NB4 (cell line): Measurements from ENCODE around the gene ASAP3.

ENCODE experiments used
- MYC ChIP-seq: IDR thresholded peaks from 2 replicates; pipeline ENCODE4 v1.6.1; 2011; ENCODE audit warnings: low read depth, low read length
- POLR2A ChIP-seq: IDR thresholded peaks from 2 replicates; pipeline ENCODE4 v1.6.1; 2011; ENCODE audit warnings: mild to moderate bottlenecking; ENCODE audit not compliant: insufficient read length; ENCODE audit errors: extremely low read depth
- TF ChIP-seq, protein P1 (sequence below): IDR thresholded peaks from one replicate; pipeline ENCODE4 v1.5.1; 2012; ENCODE audit warnings: low read depth, low read length
- TF ChIP-seq, protein P2 (sequence below): IDR thresholded peaks from 2 replicates; pipeline ENCODE4 v1.6.1; 2011; ENCODE audit warnings: low read depth, low read length

DNA sequence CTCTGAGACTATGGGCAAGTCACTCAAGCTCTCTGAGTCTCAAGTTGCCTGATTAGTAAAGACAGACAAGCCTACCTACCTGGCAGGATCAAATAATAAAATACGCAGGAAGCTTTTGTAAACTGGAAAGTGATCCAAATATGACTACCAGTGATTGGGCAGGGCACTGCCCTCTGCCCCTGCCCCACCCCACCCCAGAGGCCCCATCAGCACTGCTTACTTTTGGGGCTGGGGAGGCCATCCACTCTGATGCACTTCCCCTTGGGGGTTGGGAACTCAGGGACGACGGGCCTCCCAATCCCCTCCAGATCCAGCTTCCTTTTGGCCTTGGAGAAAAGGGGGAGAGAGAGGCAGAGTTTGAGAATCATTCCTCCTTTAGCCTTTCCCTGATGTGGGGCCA is 40.2 kb upstream of the ASAP3 start:
- TF ChIP-seq POLR2A, result no peak
- TF ChIP-seq, protein P1, sequence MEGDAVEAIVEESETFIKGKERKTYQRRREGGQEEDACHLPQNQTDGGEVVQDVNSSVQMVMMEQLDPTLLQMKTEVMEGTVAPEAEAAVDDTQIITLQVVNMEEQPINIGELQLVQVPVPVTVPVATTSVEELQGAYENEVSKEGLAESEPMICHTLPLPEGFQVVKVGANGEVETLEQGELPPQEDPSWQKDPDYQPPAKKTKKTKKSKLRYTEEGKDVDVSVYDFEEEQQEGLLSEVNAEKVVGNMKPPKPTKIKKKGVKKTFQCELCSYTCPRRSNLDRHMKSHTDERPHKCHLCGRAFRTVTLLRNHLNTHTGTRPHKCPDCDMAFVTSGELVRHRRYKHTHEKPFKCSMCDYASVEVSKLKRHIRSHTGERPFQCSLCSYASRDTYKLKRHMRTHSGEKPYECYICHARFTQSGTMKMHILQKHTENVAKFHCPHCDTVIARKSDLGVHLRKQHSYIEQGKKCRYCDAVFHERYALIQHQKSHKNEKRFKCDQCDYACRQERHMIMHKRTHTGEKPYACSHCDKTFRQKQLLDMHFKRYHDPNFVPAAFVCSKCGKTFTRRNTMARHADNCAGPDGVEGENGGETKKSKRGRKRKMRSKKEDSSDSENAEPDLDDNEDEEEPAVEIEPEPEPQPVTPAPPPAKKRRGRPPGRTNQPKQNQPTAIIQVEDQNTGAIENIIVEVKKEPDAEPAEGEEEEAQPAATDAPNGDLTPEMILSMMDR, result no peak
- TF ChIP-seq, protein P2, sequence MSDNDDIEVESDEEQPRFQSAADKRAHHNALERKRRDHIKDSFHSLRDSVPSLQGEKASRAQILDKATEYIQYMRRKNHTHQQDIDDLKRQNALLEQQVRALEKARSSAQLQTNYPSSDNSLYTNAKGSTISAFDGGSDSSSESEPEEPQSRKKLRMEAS, result no peak
- no peak for TF ChIP-seq MYC
